ENCODE measurements around the gene C1QTNF7.

DNA sequence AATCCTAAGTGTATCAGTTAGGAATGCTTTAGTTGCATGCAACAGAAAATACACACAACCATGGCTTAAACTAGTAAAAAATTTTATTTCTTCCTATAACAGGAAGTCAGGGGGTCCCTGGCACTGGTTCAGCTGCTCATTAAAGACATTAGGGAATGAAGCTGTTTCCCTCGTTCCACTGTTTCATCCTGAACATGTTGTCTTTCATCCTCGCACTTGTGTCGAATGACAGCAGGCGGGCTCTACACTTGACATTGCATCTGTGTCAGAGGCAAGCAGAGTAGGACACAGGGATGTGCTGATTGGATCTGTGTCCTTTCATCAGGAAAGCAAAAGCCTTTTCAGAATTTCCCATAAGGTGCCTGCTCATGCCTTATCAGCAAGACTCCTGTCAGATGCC is 22.8 kb upstream of the C1QTNF7 start:
- TF ChIP-seq, protein P1, sequence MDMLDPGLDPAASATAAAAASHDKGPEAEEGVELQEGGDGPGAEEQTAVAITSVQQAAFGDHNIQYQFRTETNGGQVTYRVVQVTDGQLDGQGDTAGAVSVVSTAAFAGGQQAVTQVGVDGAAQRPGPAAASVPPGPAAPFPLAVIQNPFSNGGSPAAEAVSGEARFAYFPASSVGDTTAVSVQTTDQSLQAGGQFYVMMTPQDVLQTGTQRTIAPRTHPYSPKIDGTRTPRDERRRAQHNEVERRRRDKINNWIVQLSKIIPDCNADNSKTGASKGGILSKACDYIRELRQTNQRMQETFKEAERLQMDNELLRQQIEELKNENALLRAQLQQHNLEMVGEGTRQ (CRISPR knock-in tag; IDR thresholded peaks at IDR 0.05), result no peak
- TF ChIP-seq, protein P2, sequence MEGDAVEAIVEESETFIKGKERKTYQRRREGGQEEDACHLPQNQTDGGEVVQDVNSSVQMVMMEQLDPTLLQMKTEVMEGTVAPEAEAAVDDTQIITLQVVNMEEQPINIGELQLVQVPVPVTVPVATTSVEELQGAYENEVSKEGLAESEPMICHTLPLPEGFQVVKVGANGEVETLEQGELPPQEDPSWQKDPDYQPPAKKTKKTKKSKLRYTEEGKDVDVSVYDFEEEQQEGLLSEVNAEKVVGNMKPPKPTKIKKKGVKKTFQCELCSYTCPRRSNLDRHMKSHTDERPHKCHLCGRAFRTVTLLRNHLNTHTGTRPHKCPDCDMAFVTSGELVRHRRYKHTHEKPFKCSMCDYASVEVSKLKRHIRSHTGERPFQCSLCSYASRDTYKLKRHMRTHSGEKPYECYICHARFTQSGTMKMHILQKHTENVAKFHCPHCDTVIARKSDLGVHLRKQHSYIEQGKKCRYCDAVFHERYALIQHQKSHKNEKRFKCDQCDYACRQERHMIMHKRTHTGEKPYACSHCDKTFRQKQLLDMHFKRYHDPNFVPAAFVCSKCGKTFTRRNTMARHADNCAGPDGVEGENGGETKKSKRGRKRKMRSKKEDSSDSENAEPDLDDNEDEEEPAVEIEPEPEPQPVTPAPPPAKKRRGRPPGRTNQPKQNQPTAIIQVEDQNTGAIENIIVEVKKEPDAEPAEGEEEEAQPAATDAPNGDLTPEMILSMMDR (IDR thresholded peaks at IDR 0.05), result no peak
- TF ChIP-seq, protein P3, sequence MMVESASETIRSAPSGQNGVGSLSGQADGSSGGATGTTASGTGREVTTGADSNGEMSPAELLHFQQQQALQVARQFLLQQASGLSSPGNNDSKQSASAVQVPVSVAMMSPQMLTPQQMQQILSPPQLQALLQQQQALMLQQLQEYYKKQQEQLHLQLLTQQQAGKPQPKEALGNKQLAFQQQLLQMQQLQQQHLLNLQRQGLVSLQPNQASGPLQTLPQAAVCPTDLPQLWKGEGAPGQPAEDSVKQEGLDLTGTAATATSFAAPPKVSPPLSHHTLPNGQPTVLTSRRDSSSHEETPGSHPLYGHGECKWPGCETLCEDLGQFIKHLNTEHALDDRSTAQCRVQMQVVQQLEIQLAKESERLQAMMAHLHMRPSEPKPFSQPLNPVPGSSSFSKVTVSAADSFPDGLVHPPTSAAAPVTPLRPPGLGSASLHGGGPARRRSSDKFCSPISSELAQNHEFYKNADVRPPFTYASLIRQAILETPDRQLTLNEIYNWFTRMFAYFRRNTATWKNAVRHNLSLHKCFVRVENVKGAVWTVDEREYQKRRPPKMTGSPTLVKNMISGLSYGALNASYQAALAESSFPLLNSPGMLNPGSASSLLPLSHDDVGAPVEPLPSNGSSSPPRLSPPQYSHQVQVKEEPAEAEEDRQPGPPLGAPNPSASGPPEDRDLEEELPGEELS (CRISPR knock-in tag; IDR thresholded peaks at IDR 0.05), result no peak
- TF ChIP-seq, protein P4, sequence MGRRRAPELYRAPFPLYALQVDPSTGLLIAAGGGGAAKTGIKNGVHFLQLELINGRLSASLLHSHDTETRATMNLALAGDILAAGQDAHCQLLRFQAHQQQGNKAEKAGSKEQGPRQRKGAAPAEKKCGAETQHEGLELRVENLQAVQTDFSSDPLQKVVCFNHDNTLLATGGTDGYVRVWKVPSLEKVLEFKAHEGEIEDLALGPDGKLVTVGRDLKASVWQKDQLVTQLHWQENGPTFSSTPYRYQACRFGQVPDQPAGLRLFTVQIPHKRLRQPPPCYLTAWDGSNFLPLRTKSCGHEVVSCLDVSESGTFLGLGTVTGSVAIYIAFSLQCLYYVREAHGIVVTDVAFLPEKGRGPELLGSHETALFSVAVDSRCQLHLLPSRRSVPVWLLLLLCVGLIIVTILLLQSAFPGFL (CRISPR knock-in tag; IDR thresholded peaks at IDR 0.05; ENCODE audit: borderline replicate concordance), result no peak

All from WTC11 (cell line).